Measurements from ENCODE around the gene COX10.

COX10 gene

GRCh38 chr17:14116263-14117024 is 47.1 kb downstream of the COX10 start:
- H3K79me1 ChIP-seq (ENCODE audit: low read length) = no peaks in the 10 kb centered on the region
- H4K91ac ChIP-seq (ENCODE audit: low read depth, low read length) = no peak overlapping the region
- DNase-seq = no peak
- H3K4ac ChIP-seq (ENCODE audit: low read depth, low read length) = no peak overlapping the region
- no peak overlapping the region for H2BK5ac ChIP-seq (ENCODE audit: low read depth, low read length, poor library complexity)
- no peaks in the 10 kb centered on the region for H3K36me3 ChIP-seq (ENCODE audit: control insufficient read depth in 1 of 2, insufficient read depth in 2 of 2, low read length in 2 of 2)
- H2AK5ac ChIP-seq (ENCODE audit: low read length) = no peak overlapping the region
- no peak overlapping the region for H3K14ac ChIP-seq (ENCODE audit: low read length)
- H3K79me2 ChIP-seq (ENCODE audit: control insufficient read depth, insufficient read depth, low read length, poor library complexity) = no peaks in the 10 kb centered on the region
- H3K9ac ChIP-seq (ENCODE audit: low read length) = no peak overlapping the region
- no peak overlapping the region for H3K23ac ChIP-seq (ENCODE audit: low read length)
- H2BK120ac ChIP-seq (ENCODE audit: insufficient read depth, low read length, poor library complexity) = no peak overlapping the region
- no peak overlapping the region for H3K4me3 ChIP-seq (ENCODE audit: low read depth, low read length)
- no peak overlapping the region for H4K12ac ChIP-seq (ENCODE audit: low read depth, low read length)
- no peak overlapping the region for H2BK12ac ChIP-seq (ENCODE audit: low read length)
- no peaks in the 10 kb centered on the region for H3K9me3 ChIP-seq (ENCODE audit: insufficient read depth, low read depth, low read length)
- H3K18ac ChIP-seq (ENCODE audit: low read length) = no peak overlapping the region
- H3K27ac ChIP-seq (ENCODE audit: low read depth, low read length) = no peak overlapping the region
- H3K27me3 ChIP-seq (ENCODE audit: insufficient read depth, low read length) = no peaks in the 10 kb centered on the region
- no peak overlapping the region for H4K8ac ChIP-seq (ENCODE audit: low read depth, low read length)
- no CpG with 5 or more reads among the region's 4 CpGs for WGBS (ENCODE audit: extremely low coverage, insufficient coverage, insufficient read length)
- no peaks in the 10 kb centered on the region for H3K4me1 ChIP-seq (ENCODE audit: control insufficient read depth in 1 of 2, insufficient read depth in 2 of 2, low read length in 2 of 2)
- no peak overlapping the region for H3K4me2 ChIP-seq (ENCODE audit: low read length)
- no peak overlapping the region for H2AFZ ChIP-seq (ENCODE audit: insufficient read depth, low read length, poor library complexity)

DNA sequence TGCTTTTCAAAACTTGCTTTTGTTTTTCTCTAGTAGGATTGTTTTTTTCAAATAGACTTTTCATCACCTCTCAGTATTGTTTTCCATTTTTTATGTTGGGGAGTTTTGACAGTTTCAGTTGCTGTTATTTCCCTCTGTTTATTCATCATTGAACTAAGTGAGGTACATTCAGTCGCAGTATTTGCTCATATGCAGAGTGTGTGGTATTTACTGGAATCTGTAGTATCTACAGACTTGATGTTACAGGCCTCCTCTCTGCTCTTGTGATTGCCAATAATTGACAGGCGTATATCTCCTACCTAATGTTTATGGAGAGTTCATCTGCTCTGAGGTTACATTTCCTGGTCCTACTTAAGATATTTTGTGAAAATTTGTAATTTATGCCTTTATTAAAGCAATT is 49.6 kb downstream of the COX10 start:
- Histone ChIP-seq H3K9me3 (ENCODE audit: insufficient read depth, low read depth, low read length) (no peaks in the 10 kb centered on the region), H2AK5ac (ENCODE audit: low read length) (no peak overlapping the region), H3K4me2 (ENCODE audit: low read length) (no peak overlapping the region), H4K12ac (ENCODE audit: low read depth, low read length) (no peak overlapping the region), H3K79me2 (ENCODE audit: control insufficient read depth, insufficient read depth, low read length, poor library complexity) (no peaks in the 10 kb centered on the region), H3K79me1 (ENCODE audit: low read length) (no peaks in the 10 kb centered on the region), H3K4me3 (ENCODE audit: low read depth, low read length) (no peak overlapping the region), H3K27me3 (ENCODE audit: insufficient read depth, low read length) (no peaks in the 10 kb centered on the region), H3K4me1 (ENCODE audit: control insufficient read depth in 1 of 2, insufficient read depth in 2 of 2, low read length in 2 of 2) (no peaks in the 10 kb centered on the region), H3K18ac (ENCODE audit: low read length) (no peak overlapping the region), H4K8ac (ENCODE audit: low read depth, low read length) (no peak overlapping the region), H2BK5ac (ENCODE audit: low read depth, low read length, poor library complexity) (no peak overlapping the region), H2AFZ (ENCODE audit: insufficient read depth, low read length, poor library complexity) (no peak overlapping the region), H3K4ac (ENCODE audit: low read depth, low read length) (no peak overlapping the region), H3K23ac (ENCODE audit: low read length) (no peak overlapping the region), H3K9ac (ENCODE audit: low read length) (no peak overlapping the region), H3K36me3 (ENCODE audit: control insufficient read depth in 1 of 2, insufficient read depth in 2 of 2, low read length in 2 of 2) (no peaks in the 10 kb centered on the region), H3K27ac (ENCODE audit: low read depth, low read length) (no peak overlapping the region), H4K91ac (ENCODE audit: low read depth, low read length) (no peak overlapping the region), H3K14ac (ENCODE audit: low read length) (no peak overlapping the region), H2BK120ac (ENCODE audit: insufficient read depth, low read length, poor library complexity) (no peak overlapping the region), H2BK12ac (ENCODE audit: low read length) (no peak overlapping the region)
- WGBS (ENCODE audit: extremely low coverage, insufficient coverage, insufficient read length) = no CpG with 5 or more reads among the region's 2 CpGs
- DNase-seq = no peak

- H4K91ac ChIP-seq (ENCODE audit: low read depth, low read length) = no peak overlapping the region
- H2BK120ac ChIP-seq (ENCODE audit: insufficient read depth, low read length, poor library complexity) = no peak overlapping the region
- H3K79me2 ChIP-seq (ENCODE audit: control insufficient read depth, insufficient read depth, low read length, poor library complexity) = no peaks in the 10 kb centered on the region
- H3K4me2 ChIP-seq (ENCODE audit: low read length) = no peak overlapping the region
- no peak overlapping the region for H2AK5ac ChIP-seq (ENCODE audit: low read length)
- H3K4me1 ChIP-seq (ENCODE audit: control insufficient read depth in 1 of 2, insufficient read depth in 2 of 2, low read length in 2 of 2) = no peaks in the 10 kb centered on the region
- H2BK12ac ChIP-seq (ENCODE audit: low read length) = no peak overlapping the region
- no peak overlapping the region for H3K9ac ChIP-seq (ENCODE audit: low read length)
- H4K12ac ChIP-seq (ENCODE audit: low read depth, low read length) = no peak overlapping the region
- H3K27ac ChIP-seq (ENCODE audit: low read depth, low read length) = no peak overlapping the region
- no peak overlapping the region for H3K4ac ChIP-seq (ENCODE audit: low read depth, low read length)
- no peak overlapping the region for H3K23ac ChIP-seq (ENCODE audit: low read length)
- H3K79me1 ChIP-seq (ENCODE audit: low read length) = no peaks in the 10 kb centered on the region
- H3K36me3 ChIP-seq (ENCODE audit: control insufficient read depth in 1 of 2, insufficient read depth in 2 of 2, low read length in 2 of 2) = no peaks in the 10 kb centered on the region
- no peaks in the 10 kb centered on the region for H3K9me3 ChIP-seq (ENCODE audit: insufficient read depth, low read depth, low read length)
- no peaks in the 10 kb centered on the region for H3K27me3 ChIP-seq (ENCODE audit: insufficient read depth, low read length)
- DNase-seq = no peak
- H3K4me3 ChIP-seq (ENCODE audit: low read depth, low read length) = no peak overlapping the region
- no CpG with 5 or more reads among the region's 3 CpGs for WGBS (ENCODE audit: extremely low coverage, insufficient coverage, insufficient read length)
- H2AFZ ChIP-seq (ENCODE audit: insufficient read depth, low read length, poor library complexity) = no peak overlapping the region
- H4K8ac ChIP-seq (ENCODE audit: low read depth, low read length) = no peak overlapping the region
- no peak overlapping the region for H3K14ac ChIP-seq (ENCODE audit: low read length)
- no peak overlapping the region for H3K18ac ChIP-seq (ENCODE audit: low read length)
- no peak overlapping the region for H2BK5ac ChIP-seq (ENCODE audit: low read depth, low read length, poor library complexity)
Observed at GRCh38 chr17:14119546-14119945, 50.2 kb downstream of the COX10 start.

DNA sequence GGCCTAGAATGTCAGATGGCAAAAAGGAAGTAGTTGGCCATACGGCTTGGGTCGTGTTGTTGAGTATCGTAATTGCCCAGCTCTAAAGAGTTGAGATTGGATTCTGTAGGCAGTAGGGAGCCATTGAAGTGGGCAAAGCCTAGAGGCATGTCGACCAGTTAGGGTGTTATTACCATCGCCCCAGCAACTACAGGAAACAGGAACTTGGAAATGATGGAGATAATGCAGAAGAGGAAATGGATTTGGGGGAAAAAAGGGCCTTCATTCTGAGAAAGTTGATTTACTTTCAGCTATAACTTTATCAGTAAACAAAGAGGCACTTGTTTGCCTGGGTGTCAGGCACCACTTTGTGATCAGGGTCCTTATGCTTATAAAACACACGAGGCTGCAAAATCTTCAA is 52.6 kb downstream of the COX10 start:
- no CpG with 5 or more reads among the region's 6 CpGs for WGBS (ENCODE audit: extremely low coverage, insufficient coverage, insufficient read length)

More for the DNA sequence above, 52.6 kb downstream of the COX10 start:
- Histone ChIP-seq H3K4ac (ENCODE audit: low read depth, low read length) (no peak overlapping the region), H2BK12ac (ENCODE audit: low read length) (no peak overlapping the region), H3K18ac (ENCODE audit: low read length) (no peak overlapping the region), H3K9me3 (ENCODE audit: insufficient read depth, low read depth, low read length) (no peaks in the 10 kb centered on the region), H3K14ac (ENCODE audit: low read length) (no peak overlapping the region), H4K8ac (ENCODE audit: low read depth, low read length) (no peak overlapping the region), H2BK5ac (ENCODE audit: low read depth, low read length, poor library complexity) (no peak overlapping the region), H3K4me1 (ENCODE audit: control insufficient read depth in 1 of 2, insufficient read depth in 2 of 2, low read length in 2 of 2) (no peaks in the 10 kb centered on the region), H3K23ac (ENCODE audit: low read length) (no peak overlapping the region), H3K4me3 (ENCODE audit: low read depth, low read length) (no peak overlapping the region), H2BK120ac (ENCODE audit: insufficient read depth, low read length, poor library complexity) (no peak overlapping the region), H3K79me1 (ENCODE audit: low read length) (no peaks in the 10 kb centered on the region), H4K91ac (ENCODE audit: low read depth, low read length) (no peak overlapping the region), H3K4me2 (ENCODE audit: low read length) (no peak overlapping the region), H2AK5ac (ENCODE audit: low read length) (no peak overlapping the region), H3K36me3 (ENCODE audit: control insufficient read depth in 1 of 2, insufficient read depth in 2 of 2, low read length in 2 of 2) (no peaks in the 10 kb centered on the region), H3K27ac (ENCODE audit: low read depth, low read length) (no peak overlapping the region), H4K12ac (ENCODE audit: low read depth, low read length) (no peak overlapping the region), H3K79me2 (ENCODE audit: control insufficient read depth, insufficient read depth, low read length, poor library complexity) (no peaks in the 10 kb centered on the region), H3K27me3 (ENCODE audit: insufficient read depth, low read length) (no peaks in the 10 kb centered on the region), H3K9ac (ENCODE audit: low read length) (no peak overlapping the region), H2AFZ (ENCODE audit: insufficient read depth, low read length, poor library complexity) (no peak overlapping the region)
- no peak for DNase-seq
